BJ (cell line): ENCODE data around the gene CDK2. TPM values are rescaled to one million over a fixed set of nuclear protein-coding genes. Genes with fewer than 3 reads are reported as not detected.

Experiments
- CTCF ChIA-PET: fragments of 350-600 bp; formaldehyde crosslinking; extraction: SDS; loops from one replicate; lab custom pipeline; 2021; ENCODE audit warnings: antibody characterized with exemption, inconsistent platforms; lab: Yijun Ruan, JAX
- POLR2A ChIA-PET: fragments of 300-600 bp; sonication (Branson Sonifier 250); formaldehyde crosslinking; extraction: SDS; loops from one replicate; lab custom pipeline; 2021; ENCODE audit warnings: antibody characterized with exemption; lab: Charles Lee
- DNase-seq: peaks from one replicate; pipeline ENCODE4 v3.0.0-alpha.2; 2011; ENCODE audit warnings: low read depth
- H3K27me3 ChIP-seq: 2 replicates; pipeline ENCODE4 v1.6.0; 2011; ENCODE audit warnings: low read length; ENCODE audit not compliant: control insufficient read depth, insufficient read depth
- H3K36me3 ChIP-seq: 2 replicates; pipeline ENCODE4 v1.5.1; 2011; ENCODE audit warnings: low read length; ENCODE audit not compliant: control insufficient read depth, insufficient read depth
- H3K4me3 ChIP-seq: 2 replicates; pipeline ENCODE4 v1.5.1; 2011; ENCODE audit warnings: low read depth, mild to moderate bottlenecking, control low read depth, low read length
- CTCF ChIP-seq: IDR thresholded peaks from 2 replicates; pipeline ENCODE4 v1.5.1; 2011; ENCODE audit warnings: low read depth, mild to moderate bottlenecking, control low read depth, inconsistent platforms, low read length, moderate library complexity; ENCODE audit not compliant: insufficient read depth
- polyA plus RNA-seq: library from polyadenylated mRNA; depleted of rRNA; stranded (reverse); fragments of >200 nt; gene quantifications from 2 replicates; pipeline ENCODE4 v1.2.3, GENCODE V29; 2011

The CDK2 gene
- polyA plus RNA-seq, 1 experiment, result 75.2 TPM

GRCh38 chr12:55957106-55957859 lies 9.3 kb upstream of the CDK2 start:
- Histone ChIP-seq H3K36me3 (peaks cover 6% of the 10 kb centered on the region), H3K4me3 (no peak overlapping the region), H3K27me3 (no peaks in the 10 kb centered on the region)
- no peak for TF ChIP-seq CTCF
- POLR2A ChIA-PET, result no interaction called here
- CTCF ChIA-PET, result interaction anchor here (0.8 to 1.3 kb wide), 6 partner anchors 13 to 276 kb away, joined by 3 to 4 read pairs (median 3); a partner anchor contains a TSS
- no peak for DNase-seq

DNA sequence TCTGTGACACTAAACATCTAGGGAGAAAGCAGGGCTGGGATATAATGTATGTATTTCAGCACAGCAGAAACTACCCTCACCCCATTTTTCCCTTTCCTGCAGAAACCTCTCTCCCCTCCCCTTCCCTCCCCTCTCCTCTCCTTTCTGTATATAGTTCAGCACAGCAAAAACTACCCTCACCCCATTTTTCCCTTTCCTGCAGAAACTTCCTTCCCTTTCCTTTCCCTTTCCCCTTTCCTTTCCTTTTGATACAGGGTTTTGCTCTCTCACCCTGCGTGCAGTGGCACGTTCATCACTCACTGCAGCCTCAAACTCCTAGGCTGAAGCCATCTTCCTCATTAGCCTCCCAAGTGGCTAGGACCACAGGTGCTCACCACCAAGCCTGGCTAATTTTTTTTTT lies 2.9 kb upstream of the CDK2 start:
- ChIA-PET CTCF (no interaction called here), POLR2A (no interaction called here)
- no peak for TF ChIP-seq CTCF
- no peaks in the 10 kb centered on the region for H3K27me3 ChIP-seq
- no peak overlapping the region for H3K4me3 ChIP-seq
- H3K36me3 ChIP-seq, result no peaks in the 10 kb centered on the region
- no peak for DNase-seq

- ChIA-PET CTCF (no interaction called here), POLR2A (no interaction called here)
- Histone ChIP-seq H3K27me3 (no peaks in the 10 kb centered on the region), H3K36me3 (no peaks in the 10 kb centered on the region), H3K4me3 (no peak overlapping the region)
- no peak for DNase-seq
- no peak for TF ChIP-seq CTCF
Measured at GRCh38 chr12:55965240-55965639, 1.4 kb upstream of the CDK2 start.

- no peak for DNase-seq
- H3K36me3 ChIP-seq, result no peaks in the 10 kb centered on the region; the same call in 1 of the 2 replicates
- ChIA-PET CTCF (interaction anchor here (0.7 kb wide), 1 partner anchor 226 kb away, joined by 3 read pairs; no protein-coding TSS in a partner anchor), POLR2A (no interaction called here)
- H3K4me3 ChIP-seq, result peak within 1 kb of the TSS; percentile 92
- no peaks in the 10 kb centered on the region for H3K27me3 ChIP-seq
- TF ChIP-seq CTCF, result no peak
Measured at GRCh38 chr12:55965941-55966407, 656 bp upstream of the CDK2 start, which contains the start of gene PMEL. TSS of gene PMEL (minus strand) at chr12:55966042. CDS start at chr12:55966011, 31 bp downstream.

GRCh38 chr12:55969356-55969755 lies 2.7 kb downstream of the CDK2 start:
- CTCF ChIA-PET, result interaction anchor here (0.6 to 2.3 kb wide), 2 partner anchors 29 to 42 kb away, joined by 3 to 7 read pairs; no protein-coding TSS in a partner anchor
- no peak for TF ChIP-seq CTCF
- DNase-seq, result no peak
- Histone ChIP-seq H3K36me3 (no peaks in the 10 kb centered on the region; the same call in 1 of the 2 replicates), H3K27me3 (no peaks in the 10 kb centered on the region), H3K4me3 (no peak overlapping the region)
- POLR2A ChIA-PET, result no interaction called here
